GM20431 (cell line): ENCODE data around the gene CDX2.
"Not testable (repeated sequence)": the region's sequence is repeated elsewhere in the genome, so short reads cannot be mapped to it uniquely, and the experiment has no call there.

Experiments
- in situ Hi-C: fragments of 300-500 bp; cut with MseI, MboI; formaldehyde crosslinking; loops from one replicate; pipeline ENCODE4 v1.15.0; 2020; ENCODE audit warnings: low sequenced_read_pairs; ENCODE audit not compliant: unreplicated experiment

The CDX2 gene

GRCh38 chr13:27969082-27969865, at the start of gene CDX2:
TSS of gene CDX2 (minus strand) at chr13:27969315. CDS start at chr13:27969006, 309 bp downstream.
- in situ Hi-C loops: loop anchor here (25.0 kb wide), 2 partner anchors 132 to 432 kb away; no protein-coding TSS in a partner anchor

- in situ Hi-C loops: no loop called here
These were observed 45.2 kb upstream of the CDX2 start for GRCh38 chr13:28014301-28014700.

- in situ Hi-C loops: no loop called here
These were observed 44.4 kb upstream of the CDX2 start for GRCh38 chr13:28013482-28013881.

- in situ Hi-C loops: no loop called here
These were observed 43.8 kb upstream of the CDX2 start for GRCh38 chr13:28012896-28013295.

GRCh38 chr13:28012383-28012782, 43.3 kb upstream of the CDX2 start:
- in situ Hi-C loops: no loop called here

GRCh38 chr13:28010046-28010445, 40.9 kb upstream of the CDX2 start:
- in situ Hi-C loops: no loop called here

GRCh38 chr13:28005016-28005415, 35.9 kb upstream of the CDX2 start:
- in situ Hi-C loops: not testable (repeated sequence)

GRCh38 chr13:28002886-28003698, 34.0 kb upstream of the CDX2 start:
- in situ Hi-C loops: no loop called here

- in situ Hi-C loops: no loop called here
These were observed 32.8 kb upstream of the CDX2 start for GRCh38 chr13:28001837-28002473.

GRCh38 chr13:28001049-28001448, 31.9 kb upstream of the CDX2 start:
- in situ Hi-C loops: no loop called here

- in situ Hi-C loops: no loop called here
These were observed 31.5 kb upstream of the CDX2 start for GRCh38 chr13:28000567-28000966.

- in situ Hi-C loops: loop anchor here (25.0 kb wide), 1 partner anchor 1036 kb away; no protein-coding TSS in a partner anchor
These were observed 28.9 kb upstream of the CDX2 start for GRCh38 chr13:27997904-27998522.

- in situ Hi-C loops: loop anchor here (25.0 kb wide), 1 partner anchor 1030 kb away; no protein-coding TSS in a partner anchor
These were observed 22.8 kb upstream of the CDX2 start for GRCh38 chr13:27991881-27992280.

- in situ Hi-C loops: loop anchor here (10.0 to 25.0 kb wide), 2 partner anchors 614 to 1026 kb away; no protein-coding TSS in a partner anchor
These were observed 19.4 kb upstream of the CDX2 start, which contains the start of gene URAD for GRCh38 chr13:27988520-27988919. TSS of gene URAD (minus strand) at chr13:27988693. CDS start at chr13:27988637, 56 bp downstream.

GRCh38 chr13:27985600-27985999, 16.5 kb upstream of the CDX2 start:
- in situ Hi-C loops: loop anchor here (10.0 to 25.0 kb wide), 2 partner anchors 611 to 1023 kb away; no protein-coding TSS in a partner anchor

- in situ Hi-C loops: loop anchor here (10.0 to 25.0 kb wide), 2 partner anchors 608 to 1020 kb away; no protein-coding TSS in a partner anchor
These were observed 13.2 kb upstream of the CDX2 start for GRCh38 chr13:27982361-27982760.

- in situ Hi-C loops: loop anchor here (10.0 to 25.0 kb wide), 2 partner anchors 606 to 1019 kb away; no protein-coding TSS in a partner anchor
These were observed 12.0 kb upstream of the CDX2 start for GRCh38 chr13:27981006-27981708.

GRCh38 chr13:27980280-27980998, 11.3 kb upstream of the CDX2 start:
- in situ Hi-C loops: loop anchor here (10.0 to 25.0 kb wide), 2 partner anchors 606 to 1018 kb away; no protein-coding TSS in a partner anchor
